Measurements from ENCODE around the gene VCAM1. TPM values are rescaled to one million over a fixed set of nuclear protein-coding genes. Genes with fewer than 3 reads are reported as not detected.
"Not testable (repeated sequence)": the region's sequence is repeated elsewhere in the genome, so short reads cannot be mapped to it uniquely, and the experiment has no call there.

Gene VCAM1
- total and polyA plus RNA-seq, 2 experiments from 2014 or later = not detected

DNA sequence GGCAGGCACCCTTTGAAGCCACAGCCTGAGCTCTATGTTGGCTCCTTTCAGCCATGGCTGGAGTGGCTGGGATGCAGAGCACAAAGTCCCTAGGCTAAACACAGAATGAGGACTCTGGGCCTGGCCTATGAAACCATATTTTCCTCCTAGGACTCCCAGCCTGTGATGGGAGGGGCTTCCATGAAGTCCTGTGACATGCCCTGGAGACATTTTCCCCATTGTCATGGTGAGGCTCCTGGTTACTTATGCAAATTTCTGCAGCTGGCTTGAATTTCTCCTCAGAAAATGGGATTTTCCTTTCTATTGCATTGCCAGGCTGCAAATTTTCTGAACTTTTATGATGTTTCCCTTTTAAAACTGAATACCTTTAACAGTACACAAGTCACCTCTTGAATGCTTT lies 61.3 kb downstream of the VCAM1 start:
- no peak overlapping the region for H3K4me3 Mint-ChIP-seq
- peaks cover 15% of the 10 kb centered on the region for H3K36me3 Mint-ChIP-seq (ENCODE audit: low read depth)
- H3K9me3 Mint-ChIP-seq = peaks cover 28% of the 10 kb centered on the region

GRCh38 chr1:100781728-100782127 lies 62.2 kb downstream of the VCAM1 start:
- H3K27ac Mint-ChIP-seq; H3K4me3 ChIP-seq; H3K27me3 Mint-ChIP-seq (ENCODE audit: insufficient read depth, low read depth, poor library complexity); H3K4me1 ChIP-seq (ENCODE audit: insufficient read depth); H3K4me1 Mint-ChIP-seq; ATAC-seq; H3F3A ChIP-seq (replicated peaks; ENCODE audit: low read depth); H3K79me2 ChIP-seq (replicated peaks; ENCODE audit: insufficient read depth); DNase-seq (ENCODE audit: low spot score); H2AFZ ChIP-seq; H3K27ac ChIP-seq (ENCODE audit: low read depth); H3K27me3 ChIP-seq (ENCODE audit: insufficient read depth); H4K20me1 ChIP-seq (replicated peaks; ENCODE audit: insufficient read depth); H3K36me3 ChIP-seq (ENCODE audit: insufficient read depth); H3K4me3 Mint-ChIP-seq; H3K4me2 ChIP-seq; H3K9me2 ChIP-seq (ENCODE audit: insufficient read depth): not testable (repeated sequence)
- Mint-ChIP-seq H3K9me3 (peaks cover 28% of the 10 kb centered on the region), H3K36me3 (ENCODE audit: low read depth) (peaks cover 15% of the 10 kb centered on the region)

More for the DNA sequence above, 61.3 kb downstream of the VCAM1 start:
- ATAC-seq = no peak
- Histone ChIP-seq H3K27ac (ENCODE audit: low read depth) (no peak overlapping the region), H3K9me2 (ENCODE audit: insufficient read depth) (peaks cover 6% of the 10 kb centered on the region; the same call in 1 of the 2 replicates), H3K79me2 (replicated peaks; ENCODE audit: insufficient read depth) (no peaks in the 10 kb centered on the region), H3K4me3 (no peak overlapping the region), H3K4me2 (no peak overlapping the region), H3K4me1 (ENCODE audit: insufficient read depth) (no peaks in the 10 kb centered on the region), H2AFZ (no peak overlapping the region), H4K20me1 (replicated peaks; ENCODE audit: insufficient read depth) (no peaks in the 10 kb centered on the region), H3K36me3 (ENCODE audit: insufficient read depth) (no peaks in the 10 kb centered on the region), H3K27me3 (ENCODE audit: insufficient read depth) (no peaks in the 10 kb centered on the region), H3F3A (replicated peaks; ENCODE audit: low read depth) (no peaks in the 10 kb centered on the region)
- Mint-ChIP-seq H3K27me3 (ENCODE audit: insufficient read depth, low read depth, poor library complexity) (peaks cover 2% of the 10 kb centered on the region), H3K27ac (no peak overlapping the region), H3K4me1 (peaks cover 6% of the 10 kb centered on the region; the same call in 2 of the 3 replicates)
- TF ChIP-seq ZNF114 (CRISPR knock-in tag; IDR thresholded peaks at IDR 0.05) = no peak
- no peak for TF ChIP-seq POLR2AphosphoS5 (IDR thresholded peaks at IDR 0.05; ENCODE audit: low read depth)
- no peak for TF ChIP-seq EZH2 (IDR thresholded peaks at IDR 0.05; ENCODE audit: low read depth, unreplicated experiment)
- no peak for TF ChIP-seq ZNF331 (CRISPR knock-in tag; IDR thresholded peaks at IDR 0.05; ENCODE audit: low read depth)
- TF ChIP-seq, protein P1, sequence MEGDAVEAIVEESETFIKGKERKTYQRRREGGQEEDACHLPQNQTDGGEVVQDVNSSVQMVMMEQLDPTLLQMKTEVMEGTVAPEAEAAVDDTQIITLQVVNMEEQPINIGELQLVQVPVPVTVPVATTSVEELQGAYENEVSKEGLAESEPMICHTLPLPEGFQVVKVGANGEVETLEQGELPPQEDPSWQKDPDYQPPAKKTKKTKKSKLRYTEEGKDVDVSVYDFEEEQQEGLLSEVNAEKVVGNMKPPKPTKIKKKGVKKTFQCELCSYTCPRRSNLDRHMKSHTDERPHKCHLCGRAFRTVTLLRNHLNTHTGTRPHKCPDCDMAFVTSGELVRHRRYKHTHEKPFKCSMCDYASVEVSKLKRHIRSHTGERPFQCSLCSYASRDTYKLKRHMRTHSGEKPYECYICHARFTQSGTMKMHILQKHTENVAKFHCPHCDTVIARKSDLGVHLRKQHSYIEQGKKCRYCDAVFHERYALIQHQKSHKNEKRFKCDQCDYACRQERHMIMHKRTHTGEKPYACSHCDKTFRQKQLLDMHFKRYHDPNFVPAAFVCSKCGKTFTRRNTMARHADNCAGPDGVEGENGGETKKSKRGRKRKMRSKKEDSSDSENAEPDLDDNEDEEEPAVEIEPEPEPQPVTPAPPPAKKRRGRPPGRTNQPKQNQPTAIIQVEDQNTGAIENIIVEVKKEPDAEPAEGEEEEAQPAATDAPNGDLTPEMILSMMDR (conservative IDR thresholded peaks at IDR 0.05; ENCODE audit: low read depth in 2 of 2) = no peak
- no peak for TF ChIP-seq EZH2phosphoT487 (IDR thresholded peaks at IDR 0.05; ENCODE audit: unreplicated experiment)
- TF ChIP-seq JUNB (IDR thresholded peaks at IDR 0.05; ENCODE audit: unreplicated experiment) = no peak
- no peak for DNase-seq (ENCODE audit: low spot score)

DNA sequence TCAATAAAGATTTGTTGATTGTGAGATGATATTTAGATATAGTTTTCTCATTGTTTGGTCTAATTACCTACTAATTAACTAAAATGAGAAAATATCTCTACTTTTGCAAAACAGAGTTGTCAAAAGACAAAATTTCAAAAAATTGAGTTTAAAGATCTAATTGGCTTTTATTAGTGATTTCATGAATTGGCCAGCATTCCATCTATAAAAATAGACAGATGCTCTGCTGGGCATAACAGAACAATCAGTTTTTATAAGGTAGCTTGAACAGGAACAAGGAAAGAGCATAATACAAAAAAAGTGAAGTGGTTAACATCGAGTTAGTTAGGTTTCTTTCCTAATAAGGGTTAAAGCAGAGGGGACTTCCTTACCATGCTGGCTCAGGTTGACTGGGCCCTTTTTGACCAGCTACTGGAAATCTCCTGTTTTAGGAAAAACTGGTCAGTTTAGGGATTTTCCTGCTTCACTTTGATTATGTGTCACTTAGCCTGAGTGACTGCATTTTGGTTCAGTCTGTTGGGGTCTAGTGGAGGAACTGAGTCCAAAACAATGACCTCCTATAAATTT lies 63.0 kb downstream of the VCAM1 start:
- Histone ChIP-seq H3K4me3 (no peak overlapping the region), H2AFZ (no peak overlapping the region), H3K36me3 (ENCODE audit: insufficient read depth) (no peaks in the 10 kb centered on the region), H3K27me3 (ENCODE audit: insufficient read depth) (no peaks in the 10 kb centered on the region), H3K79me2 (replicated peaks; ENCODE audit: insufficient read depth) (no peaks in the 10 kb centered on the region), H3K9me2 (ENCODE audit: insufficient read depth) (peaks cover 6% of the 10 kb centered on the region; the same call in 1 of the 2 replicates), H3K4me1 (ENCODE audit: insufficient read depth) (no peaks in the 10 kb centered on the region), H3K27ac (ENCODE audit: low read depth) (no peak overlapping the region), H4K20me1 (replicated peaks; ENCODE audit: insufficient read depth) (no peaks in the 10 kb centered on the region), H3K4me2 (no peak overlapping the region), H3F3A (replicated peaks; ENCODE audit: low read depth) (no peaks in the 10 kb centered on the region)
- ATAC-seq (no peak), DNase-seq (ENCODE audit: low spot score) (no peak)
- Mint-ChIP-seq H3K27ac (no peak overlapping the region), H3K9me3 (peaks cover 28% of the 10 kb centered on the region), H3K4me3 (no peak overlapping the region), H3K4me1 (peaks cover 8% of the 10 kb centered on the region; the same call in 2 of the 3 replicates), H3K27me3 (ENCODE audit: insufficient read depth, low read depth, poor library complexity) (peaks cover 2% of the 10 kb centered on the region), H3K36me3 (ENCODE audit: low read depth) (peaks cover 15% of the 10 kb centered on the region)
- TF ChIP-seq ZNF331 (CRISPR knock-in tag; IDR thresholded peaks at IDR 0.05; ENCODE audit: low read depth) (no peak), EZH2phosphoT487 (IDR thresholded peaks at IDR 0.05; ENCODE audit: unreplicated experiment) (no peak), ZNF114 (CRISPR knock-in tag; IDR thresholded peaks at IDR 0.05) (no peak), EZH2 (IDR thresholded peaks at IDR 0.05; ENCODE audit: low read depth, unreplicated experiment) (no peak), POLR2AphosphoS5 (IDR thresholded peaks at IDR 0.05; ENCODE audit: low read depth) (no peak), JUNB (IDR thresholded peaks at IDR 0.05; ENCODE audit: unreplicated experiment) (no peak)
- TF ChIP-seq, protein P2, sequence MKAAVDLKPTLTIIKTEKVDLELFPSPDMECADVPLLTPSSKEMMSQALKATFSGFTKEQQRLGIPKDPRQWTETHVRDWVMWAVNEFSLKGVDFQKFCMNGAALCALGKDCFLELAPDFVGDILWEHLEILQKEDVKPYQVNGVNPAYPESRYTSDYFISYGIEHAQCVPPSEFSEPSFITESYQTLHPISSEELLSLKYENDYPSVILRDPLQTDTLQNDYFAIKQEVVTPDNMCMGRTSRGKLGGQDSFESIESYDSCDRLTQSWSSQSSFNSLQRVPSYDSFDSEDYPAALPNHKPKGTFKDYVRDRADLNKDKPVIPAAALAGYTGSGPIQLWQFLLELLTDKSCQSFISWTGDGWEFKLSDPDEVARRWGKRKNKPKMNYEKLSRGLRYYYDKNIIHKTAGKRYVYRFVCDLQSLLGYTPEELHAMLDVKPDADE (IDR thresholded peaks at IDR 0.05) = no peak
- TF ChIP-seq, protein P3, sequence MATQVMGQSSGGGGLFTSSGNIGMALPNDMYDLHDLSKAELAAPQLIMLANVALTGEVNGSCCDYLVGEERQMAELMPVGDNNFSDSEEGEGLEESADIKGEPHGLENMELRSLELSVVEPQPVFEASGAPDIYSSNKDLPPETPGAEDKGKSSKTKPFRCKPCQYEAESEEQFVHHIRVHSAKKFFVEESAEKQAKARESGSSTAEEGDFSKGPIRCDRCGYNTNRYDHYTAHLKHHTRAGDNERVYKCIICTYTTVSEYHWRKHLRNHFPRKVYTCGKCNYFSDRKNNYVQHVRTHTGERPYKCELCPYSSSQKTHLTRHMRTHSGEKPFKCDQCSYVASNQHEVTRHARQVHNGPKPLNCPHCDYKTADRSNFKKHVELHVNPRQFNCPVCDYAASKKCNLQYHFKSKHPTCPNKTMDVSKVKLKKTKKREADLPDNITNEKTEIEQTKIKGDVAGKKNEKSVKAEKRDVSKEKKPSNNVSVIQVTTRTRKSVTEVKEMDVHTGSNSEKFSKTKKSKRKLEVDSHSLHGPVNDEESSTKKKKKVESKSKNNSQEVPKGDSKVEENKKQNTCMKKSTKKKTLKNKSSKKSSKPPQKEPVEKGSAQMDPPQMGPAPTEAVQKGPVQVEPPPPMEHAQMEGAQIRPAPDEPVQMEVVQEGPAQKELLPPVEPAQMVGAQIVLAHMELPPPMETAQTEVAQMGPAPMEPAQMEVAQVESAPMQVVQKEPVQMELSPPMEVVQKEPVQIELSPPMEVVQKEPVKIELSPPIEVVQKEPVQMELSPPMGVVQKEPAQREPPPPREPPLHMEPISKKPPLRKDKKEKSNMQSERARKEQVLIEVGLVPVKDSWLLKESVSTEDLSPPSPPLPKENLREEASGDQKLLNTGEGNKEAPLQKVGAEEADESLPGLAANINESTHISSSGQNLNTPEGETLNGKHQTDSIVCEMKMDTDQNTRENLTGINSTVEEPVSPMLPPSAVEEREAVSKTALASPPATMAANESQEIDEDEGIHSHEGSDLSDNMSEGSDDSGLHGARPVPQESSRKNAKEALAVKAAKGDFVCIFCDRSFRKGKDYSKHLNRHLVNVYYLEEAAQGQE (IDR thresholded peaks at IDR 0.05; ENCODE audit: unreplicated experiment) = no peak
- TF ChIP-seq, protein P1 (conservative IDR thresholded peaks at IDR 0.05; ENCODE audit: low read depth in 2 of 2) = no peak
